Measurements from ENCODE around the gene VAV2.

Gene VAV2

GRCh38 chr9:133855802-133856521 is 136.2 kb downstream of the VAV2 start:
- no peaks in the 10 kb centered on the region for H3K27me3 Mint-ChIP-seq
- peaks cover 3% of the 10 kb centered on the region for H3K36me3 Mint-ChIP-seq (ENCODE audit: insufficient read depth)
- DNase-seq: no peak
- H3K4me3 Mint-ChIP-seq: no peak overlapping the region
- peak; percentile 22 for ATAC-seq (replicated peaks)
- H3K9me3 Mint-ChIP-seq: no peaks in the 10 kb centered on the region
- no peak overlapping the region for H3K27ac Mint-ChIP-seq
- peaks cover 0 to 6% of the 10 kb centered on the region in 2 donors for H3K4me1 Mint-ChIP-seq (ENCODE audit: low read depth in 2 of 2)

- Mint-ChIP-seq H3K9me3 (no peaks in the 10 kb centered on the region), H3K4me3 (no peak overlapping the region), H3K27me3 (no peaks in the 10 kb centered on the region), H3K36me3 (ENCODE audit: insufficient read depth) (peaks cover 3% of the 10 kb centered on the region), H3K27ac (no peak overlapping the region), H3K4me1 (ENCODE audit: low read depth in 2 of 2) (peaks cover 0 to 8% of the 10 kb centered on the region in 2 donors)
- ATAC-seq (replicated peaks): no peak
- no peak for DNase-seq
Measured at GRCh38 chr9:133855371-133855770, 136.8 kb downstream of the VAV2 start.

GRCh38 chr9:133854765-133855164 is 137.4 kb downstream of the VAV2 start:
- H3K27me3 Mint-ChIP-seq: no peaks in the 10 kb centered on the region
- H3K4me3 Mint-ChIP-seq: no peak overlapping the region
- H3K9me3 Mint-ChIP-seq: no peaks in the 10 kb centered on the region
- peaks cover 0 to 8% of the 10 kb centered on the region in 2 donors for H3K4me1 Mint-ChIP-seq (ENCODE audit: low read depth in 2 of 2)
- H3K27ac Mint-ChIP-seq: no peak overlapping the region
- no peak for ATAC-seq (replicated peaks)
- no peak for DNase-seq
- peaks cover 3% of the 10 kb centered on the region for H3K36me3 Mint-ChIP-seq (ENCODE audit: insufficient read depth)

GRCh38 chr9:133854048-133854447 is 138.1 kb downstream of the VAV2 start:
- no peak overlapping the region for H3K4me3 Mint-ChIP-seq
- ATAC-seq (replicated peaks) (no peak), DNase-seq (no peak)
- H3K4me1 Mint-ChIP-seq (ENCODE audit: low read depth in 2 of 2): peaks cover 0 to 8% of the 10 kb centered on the region in 2 donors
- no peaks in the 10 kb centered on the region for H3K9me3 Mint-ChIP-seq
- H3K27ac Mint-ChIP-seq: no peak overlapping the region
- no peaks in the 10 kb centered on the region for H3K27me3 Mint-ChIP-seq
- peaks cover 3% of the 10 kb centered on the region for H3K36me3 Mint-ChIP-seq (ENCODE audit: insufficient read depth)

GRCh38 chr9:133853331-133853730 is 138.8 kb downstream of the VAV2 start:
- ATAC-seq (replicated peaks) (no peak), DNase-seq (no peak)
- no peaks in the 10 kb centered on the region for H3K27me3 Mint-ChIP-seq
- no peaks in the 10 kb centered on the region for H3K9me3 Mint-ChIP-seq
- H3K36me3 Mint-ChIP-seq (ENCODE audit: insufficient read depth): peaks cover 3% of the 10 kb centered on the region
- H3K4me1 Mint-ChIP-seq (ENCODE audit: low read depth in 2 of 2): peaks cover 0 to 8% of the 10 kb centered on the region in 2 donors
- H3K4me3 Mint-ChIP-seq: no peak overlapping the region
- no peak overlapping the region for H3K27ac Mint-ChIP-seq

GRCh38 chr9:133852431-133852830 is 139.7 kb downstream of the VAV2 start:
- no peak for DNase-seq
- Mint-ChIP-seq H3K9me3 (no peaks in the 10 kb centered on the region), H3K4me1 (ENCODE audit: low read depth in 2 of 2) (peaks cover 0 to 6% of the 10 kb centered on the region in 2 donors), H3K27ac (no peak overlapping the region), H3K4me3 (no peak overlapping the region), H3K27me3 (no peaks in the 10 kb centered on the region), H3K36me3 (ENCODE audit: insufficient read depth) (peaks cover 3% of the 10 kb centered on the region)
- ATAC-seq (replicated peaks): no peak

GRCh38 chr9:133851693-133852092 is 140.4 kb downstream of the VAV2 start:
- Mint-ChIP-seq H3K9me3 (no peaks in the 10 kb centered on the region), H3K36me3 (ENCODE audit: insufficient read depth) (peaks cover 3% of the 10 kb centered on the region), H3K4me1 (ENCODE audit: low read depth in 2 of 2) (peaks cover 0 to 6% of the 10 kb centered on the region in 2 donors), H3K4me3 (no peak overlapping the region), H3K27ac (no peak overlapping the region), H3K27me3 (no peaks in the 10 kb centered on the region)
- no peak for ATAC-seq (replicated peaks)
- no peak for DNase-seq

- Mint-ChIP-seq H3K27me3 (no peaks in the 10 kb centered on the region), H3K36me3 (ENCODE audit: insufficient read depth) (peaks cover 3% of the 10 kb centered on the region), H3K9me3 (no peaks in the 10 kb centered on the region), H3K27ac (no peak overlapping the region), H3K4me1 (ENCODE audit: low read depth in 2 of 2) (peaks cover 0 to 6% of the 10 kb centered on the region in 2 donors), H3K4me3 (no peak overlapping the region)
- ATAC-seq (replicated peaks): no peak
- DNase-seq: no peak
Measured at GRCh38 chr9:133850937-133851336, 141.2 kb downstream of the VAV2 start.

- DNase-seq: no peak
- H3K27ac Mint-ChIP-seq: no peak overlapping the region
- no peak for ATAC-seq (replicated peaks)
- H3K27me3 Mint-ChIP-seq: no peaks in the 10 kb centered on the region
- H3K9me3 Mint-ChIP-seq: no peaks in the 10 kb centered on the region
- H3K4me1 Mint-ChIP-seq (ENCODE audit: low read depth in 2 of 2): peaks cover 0 to 4% of the 10 kb centered on the region in 2 donors
- peaks cover 3% of the 10 kb centered on the region for H3K36me3 Mint-ChIP-seq (ENCODE audit: insufficient read depth)
- H3K4me3 Mint-ChIP-seq: no peak overlapping the region
Measured at GRCh38 chr9:133850161-133850560, 142.0 kb downstream of the VAV2 start.

GRCh38 chr9:133849110-133849670 is 142.9 kb downstream of the VAV2 start:
- H3K4me1 Mint-ChIP-seq (ENCODE audit: low read depth in 2 of 2): peaks cover 0 to 4% of the 10 kb centered on the region in 2 donors
- H3K27ac Mint-ChIP-seq: no peak overlapping the region

GRCh38 chr9:133848471-133849109 is 143.5 kb downstream of the VAV2 start:
- no peak for ATAC-seq (replicated peaks)
- Mint-ChIP-seq H3K4me1 (ENCODE audit: low read depth in 2 of 2) (peaks cover 0 to 2% of the 10 kb centered on the region in 2 donors), H3K27ac (no peak overlapping the region), H3K4me3 (no peak overlapping the region), H3K27me3 (peaks cover 0 to 2% of the 10 kb centered on the region in 2 donors), H3K36me3 (ENCODE audit: insufficient read depth) (peaks cover 3% of the 10 kb centered on the region), H3K9me3 (no peaks in the 10 kb centered on the region)
- DNase-seq: no peak

More at GRCh38 chr9:133849110-133849670, 142.9 kb downstream of the VAV2 start:
- DNase-seq (no peak), ATAC-seq (replicated peaks) (no peak)
- no peak overlapping the region for H3K4me3 Mint-ChIP-seq
- H3K27me3 Mint-ChIP-seq: no peaks in the 10 kb centered on the region
- peaks cover 3% of the 10 kb centered on the region for H3K36me3 Mint-ChIP-seq (ENCODE audit: insufficient read depth)
- H3K9me3 Mint-ChIP-seq: no peaks in the 10 kb centered on the region

- Mint-ChIP-seq H3K4me1 (ENCODE audit: low read depth in 2 of 2) (peaks cover 0 to 2% of the 10 kb centered on the region in 2 donors), H3K27me3 (peaks cover 0 to 7% of the 10 kb centered on the region in 2 donors), H3K9me3 (no peaks in the 10 kb centered on the region), H3K4me3 (no peak overlapping the region), H3K27ac (no peak overlapping the region), H3K36me3 (ENCODE audit: insufficient read depth) (peaks cover 3% of the 10 kb centered on the region)
- no peak for ATAC-seq (replicated peaks)
- DNase-seq: no peak
Measured at GRCh38 chr9:133846483-133847090, 145.5 kb downstream of the VAV2 start.

- Mint-ChIP-seq H3K4me1 (ENCODE audit: low read depth in 2 of 2) (no peaks in the 10 kb centered on the region), H3K27ac (no peak overlapping the region), H3K9me3 (no peaks in the 10 kb centered on the region), H3K36me3 (ENCODE audit: insufficient read depth) (peaks cover 6% of the 10 kb centered on the region), H3K27me3 (peaks cover 0 to 7% of the 10 kb centered on the region in 2 donors), H3K4me3 (no peak overlapping the region)
- DNase-seq (no peak), ATAC-seq (replicated peaks) (no peak)
Measured at GRCh38 chr9:133845440-133845839, 146.7 kb downstream of the VAV2 start.
